Measurements from ENCODE around the gene PRXL2B.
"Not testable (repeated sequence)": the region's sequence is repeated elsewhere in the genome, so short reads cannot be mapped to it uniquely, and the experiment has no call there.

PRXL2B gene, protein sequence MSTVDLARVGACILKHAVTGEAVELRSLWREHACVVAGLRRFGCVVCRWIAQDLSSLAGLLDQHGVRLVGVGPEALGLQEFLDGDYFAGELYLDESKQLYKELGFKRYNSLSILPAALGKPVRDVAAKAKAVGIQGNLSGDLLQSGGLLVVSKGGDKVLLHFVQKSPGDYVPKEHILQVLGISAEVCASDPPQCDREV

DNA sequence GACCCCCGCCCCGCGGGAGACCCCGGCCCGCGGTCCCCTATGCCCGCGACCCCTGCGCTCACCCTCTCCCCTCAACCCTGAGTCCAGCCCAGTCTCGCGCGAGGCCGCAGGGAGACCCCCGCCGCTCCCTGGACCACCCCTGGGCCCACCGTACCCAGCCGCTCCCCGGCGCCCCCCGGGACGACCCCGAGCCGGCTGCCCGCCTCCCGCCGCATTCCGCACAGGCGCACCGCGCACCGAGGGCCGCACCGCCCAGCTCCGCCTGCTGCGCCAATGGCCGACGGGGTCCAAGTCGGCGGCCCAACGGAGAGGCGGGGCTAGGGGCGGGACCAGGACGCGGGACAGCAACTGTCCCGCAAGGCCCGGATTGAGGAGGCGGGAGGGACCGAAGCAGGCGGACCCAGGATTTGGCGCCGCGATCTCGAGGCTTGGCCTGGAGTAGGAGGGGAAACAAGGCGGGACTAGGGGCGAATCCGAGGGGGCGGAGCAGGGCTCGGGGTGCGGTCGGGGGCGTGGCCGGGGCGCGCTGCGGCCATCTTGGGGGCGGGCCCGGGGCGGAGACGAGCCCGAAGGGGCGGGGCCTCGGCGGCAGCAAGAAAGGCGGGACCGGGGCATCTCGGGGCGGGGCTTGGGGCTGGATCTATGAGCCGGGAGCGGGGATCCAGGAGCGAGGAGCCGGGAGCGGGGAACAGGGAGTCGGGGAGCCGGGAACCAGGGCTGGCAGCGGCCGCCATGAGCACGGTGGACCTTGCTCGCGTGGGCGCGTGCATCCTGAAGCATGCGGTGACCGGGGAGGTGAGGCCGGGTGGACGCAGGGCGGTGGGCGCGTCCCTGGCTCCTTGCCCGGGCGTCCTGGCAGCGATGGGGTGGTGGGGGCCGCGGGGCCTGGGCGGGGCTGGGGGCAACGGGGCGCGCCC lies at the start of gene PRXL2B:
TSS of gene PRXL2B (plus strand) at position 624 of the 917 bp plus-strand sequence. CDS start at position 733, 109 bp downstream.
- peak; percentile 99 for DNase-seq

DNA sequence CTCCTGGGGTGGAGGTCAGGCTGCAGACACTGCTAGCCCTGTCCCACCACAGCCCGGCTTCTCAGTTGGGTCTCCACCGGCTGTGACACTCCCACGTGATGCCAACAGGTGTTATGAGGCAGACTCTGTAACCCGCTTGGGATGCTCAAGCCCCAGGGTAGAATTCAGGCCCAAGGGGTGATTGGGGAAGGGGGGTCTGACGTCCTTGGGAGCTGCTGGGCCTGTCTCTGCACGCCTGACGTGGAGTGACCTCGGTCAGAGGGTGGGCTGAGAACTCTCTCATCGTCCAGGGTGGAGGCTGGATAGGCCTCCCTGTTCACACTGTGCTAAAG lies 48.8 kb upstream of the PRXL2B start:
- no peak for DNase-seq

DNA sequence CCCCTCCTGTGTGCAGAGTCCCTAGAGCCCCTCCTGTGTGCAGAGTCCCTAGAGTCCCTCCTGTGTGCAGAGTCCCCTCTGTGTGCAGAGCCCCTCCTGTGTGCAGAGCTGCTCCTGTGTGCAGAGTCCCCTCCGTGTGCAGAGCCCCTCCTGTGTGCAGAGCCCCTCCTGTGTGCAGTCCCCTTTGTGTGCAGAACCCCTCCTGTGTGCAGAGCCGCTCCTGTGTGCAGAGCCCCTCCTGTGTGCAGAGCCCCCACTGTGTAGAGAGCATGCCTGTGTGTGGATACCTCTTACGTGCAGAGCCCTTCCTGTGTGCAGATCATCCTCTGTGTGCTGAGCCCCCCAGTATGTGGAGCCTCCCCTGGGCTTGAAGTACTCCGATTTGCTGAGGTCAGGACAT lies 48.2 kb upstream of the PRXL2B start:
- DNase-seq, result no peak

DNA sequence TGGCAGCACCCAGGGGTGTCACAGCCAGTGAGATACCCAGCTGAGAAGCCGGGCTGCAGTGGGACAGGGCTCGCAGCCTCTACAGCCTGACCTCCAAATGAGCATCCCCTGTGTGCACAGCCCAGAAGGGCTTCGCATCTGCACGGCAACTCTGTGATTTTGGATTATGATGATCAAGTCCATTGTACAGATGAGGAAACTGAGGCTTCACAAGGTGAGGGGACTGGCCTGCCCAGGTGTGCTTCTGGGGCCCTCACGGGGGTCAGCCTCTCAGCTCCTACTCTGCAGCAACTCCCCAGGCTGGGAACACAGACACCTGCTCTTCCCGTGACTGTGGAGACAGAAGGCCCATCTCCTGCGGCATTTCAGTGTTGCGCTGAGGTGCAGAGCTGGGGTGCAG lies 47.7 kb upstream of the PRXL2B start:
- DNase-seq, result no peak

DNA sequence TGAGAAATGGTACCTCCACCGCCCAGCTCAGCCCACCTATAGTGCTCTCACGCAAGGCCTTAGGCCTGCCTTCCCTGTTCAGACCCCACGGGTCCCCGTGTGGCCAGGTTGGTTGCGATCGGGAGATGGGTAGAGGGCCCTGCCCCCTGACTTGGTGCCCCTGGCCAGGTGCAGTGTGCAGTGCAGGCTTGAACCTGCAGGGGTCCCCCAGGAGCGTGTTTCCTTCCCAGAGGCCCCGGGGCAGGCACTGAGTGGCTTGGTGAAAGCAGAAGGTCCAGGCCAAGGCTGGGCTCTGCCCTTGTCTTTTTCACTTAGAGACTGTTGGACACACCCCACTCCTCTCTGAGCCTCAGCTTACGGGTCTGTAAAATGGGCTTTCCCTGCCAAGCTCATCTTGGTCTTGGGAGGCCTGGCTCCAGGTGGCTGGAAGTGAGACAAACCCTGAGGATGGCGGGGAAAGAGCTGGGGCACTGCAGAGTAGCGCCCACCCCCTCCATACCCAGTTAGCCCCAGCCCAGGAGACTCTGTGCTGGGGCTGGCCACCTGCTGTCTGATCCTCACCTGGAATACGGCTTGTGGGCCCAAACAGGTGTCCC lies 47.2 kb upstream of the PRXL2B start:
- DNase-seq, result peak; percentile 70

DNA sequence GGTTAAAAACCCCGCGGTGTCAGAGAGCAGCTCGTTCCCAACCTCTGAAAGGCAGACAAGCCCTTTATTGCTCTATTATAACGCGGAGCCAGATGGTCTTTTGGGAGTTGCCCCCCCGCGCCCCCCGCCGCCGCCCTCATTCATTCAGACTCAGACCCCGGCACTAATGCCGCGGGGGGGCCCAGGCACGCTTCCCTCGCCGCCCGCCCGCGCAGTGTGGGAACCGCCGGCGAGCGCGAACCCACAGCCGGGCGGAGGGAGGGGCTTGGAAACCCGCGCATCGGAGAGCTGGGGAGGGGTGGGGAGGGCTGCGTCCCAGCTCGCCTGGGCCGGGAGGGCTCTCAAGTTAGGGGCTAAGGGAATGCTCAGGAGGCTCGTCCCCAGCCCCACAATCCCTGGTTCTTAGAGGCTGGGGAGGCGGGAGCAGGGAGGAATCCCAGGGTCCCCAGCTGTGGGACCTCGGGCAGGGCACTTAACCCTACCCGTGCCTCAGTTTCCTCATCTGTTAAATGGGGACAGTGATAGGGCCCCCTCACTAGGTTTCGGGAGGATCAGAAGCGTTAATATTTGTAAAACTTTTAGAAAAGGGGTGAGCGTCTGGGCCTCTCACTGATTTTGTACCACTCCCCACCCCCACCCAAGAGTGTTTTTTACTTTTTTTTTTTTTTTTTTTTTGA lies 45.6 kb upstream of the PRXL2B start:
- DNase-seq, result no peak

DNA sequence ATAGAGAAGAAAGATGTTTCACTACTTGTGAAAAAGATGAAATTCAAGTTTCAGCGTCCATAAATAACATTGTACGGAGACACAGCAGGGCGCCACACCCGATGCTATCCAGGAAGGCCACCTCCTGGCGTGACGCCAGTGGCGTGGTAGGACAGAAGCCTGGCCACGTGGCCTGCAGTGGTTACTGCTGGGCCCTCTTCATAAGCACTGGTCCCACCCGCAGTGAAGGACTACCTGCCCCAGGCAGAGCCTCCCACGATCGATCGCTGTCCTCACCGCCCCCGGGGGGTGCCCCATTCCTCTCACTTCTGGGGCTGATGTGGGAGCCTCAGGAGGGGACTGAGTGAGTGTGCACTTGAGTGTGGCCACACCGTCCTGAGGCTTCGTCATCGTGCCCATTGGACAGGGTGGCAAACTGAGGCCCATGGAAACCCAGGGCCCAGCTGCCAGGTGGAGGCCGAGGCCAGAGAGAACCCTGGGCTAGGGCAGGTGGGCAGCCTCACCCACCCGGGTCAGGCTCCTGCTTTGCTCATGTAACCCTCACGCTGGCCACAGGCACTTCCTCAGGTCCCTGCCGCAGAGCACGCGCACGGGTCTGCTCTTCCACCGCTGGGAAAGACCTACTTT lies 44.8 kb upstream of the PRXL2B start:
- DNase-seq, result no peak

DNA sequence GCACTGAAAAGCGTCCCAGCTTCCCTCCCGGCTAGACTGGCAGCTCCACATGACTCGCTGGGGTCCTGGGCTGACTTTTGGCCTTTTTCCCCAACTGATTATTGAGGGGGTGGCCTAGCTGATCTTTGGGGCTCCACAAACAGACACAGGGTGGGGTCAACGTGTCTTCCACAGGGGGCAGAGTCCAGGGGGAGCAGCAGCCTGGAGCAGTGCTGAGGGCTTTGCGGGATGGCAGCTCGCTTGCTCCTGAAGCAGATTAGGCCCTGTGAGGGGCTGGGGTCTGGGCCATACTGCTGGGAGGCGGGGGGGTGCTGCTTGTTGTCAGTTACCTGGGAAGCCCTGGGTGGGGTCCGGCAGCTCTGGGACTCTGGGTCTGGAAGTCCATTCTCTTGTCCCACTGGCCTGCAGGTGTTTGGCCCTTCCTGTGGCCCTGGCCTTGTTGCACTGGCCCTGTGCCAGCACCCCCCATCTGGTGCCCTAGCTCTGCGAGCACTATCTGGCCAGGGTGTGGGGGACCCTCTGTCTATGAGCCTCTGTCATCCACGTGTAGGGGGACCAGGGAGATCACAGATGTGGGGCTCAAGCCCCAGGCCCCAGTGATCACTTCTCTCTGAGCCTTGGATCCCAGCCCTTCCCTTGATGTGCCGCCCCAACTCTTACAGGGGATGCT lies 44.2 kb upstream of the PRXL2B start:
- no peak for DNase-seq

DNA sequence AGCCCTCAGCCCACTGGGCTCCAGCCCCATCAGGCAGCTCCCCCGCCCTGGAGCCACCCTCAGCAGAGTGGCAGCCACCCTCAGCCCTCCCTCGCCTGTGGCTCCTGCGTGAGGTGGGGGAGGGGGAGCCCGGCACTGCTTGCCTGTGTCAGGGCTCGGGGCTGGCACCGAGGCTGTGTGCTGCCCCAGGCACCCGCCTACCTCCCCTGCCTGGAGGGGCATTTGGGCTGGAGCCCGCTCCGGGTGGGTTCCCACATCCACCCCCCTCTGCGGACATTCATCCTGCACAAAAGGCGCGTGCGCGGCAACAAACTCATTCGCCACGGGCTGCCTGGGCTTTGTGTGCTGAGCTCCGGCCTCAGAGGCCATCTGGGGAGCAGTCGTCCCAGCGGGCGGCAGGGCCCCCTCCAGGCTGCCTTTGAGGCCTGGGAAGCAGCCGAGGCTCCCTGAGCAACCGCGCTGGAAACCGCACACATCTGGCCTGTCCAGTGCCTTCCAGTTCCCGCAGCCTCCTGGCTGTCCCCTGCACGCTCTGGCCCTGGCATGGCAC lies 43.0 kb upstream of the PRXL2B start:
- DNase-seq, result peak; percentile 71

DNA sequence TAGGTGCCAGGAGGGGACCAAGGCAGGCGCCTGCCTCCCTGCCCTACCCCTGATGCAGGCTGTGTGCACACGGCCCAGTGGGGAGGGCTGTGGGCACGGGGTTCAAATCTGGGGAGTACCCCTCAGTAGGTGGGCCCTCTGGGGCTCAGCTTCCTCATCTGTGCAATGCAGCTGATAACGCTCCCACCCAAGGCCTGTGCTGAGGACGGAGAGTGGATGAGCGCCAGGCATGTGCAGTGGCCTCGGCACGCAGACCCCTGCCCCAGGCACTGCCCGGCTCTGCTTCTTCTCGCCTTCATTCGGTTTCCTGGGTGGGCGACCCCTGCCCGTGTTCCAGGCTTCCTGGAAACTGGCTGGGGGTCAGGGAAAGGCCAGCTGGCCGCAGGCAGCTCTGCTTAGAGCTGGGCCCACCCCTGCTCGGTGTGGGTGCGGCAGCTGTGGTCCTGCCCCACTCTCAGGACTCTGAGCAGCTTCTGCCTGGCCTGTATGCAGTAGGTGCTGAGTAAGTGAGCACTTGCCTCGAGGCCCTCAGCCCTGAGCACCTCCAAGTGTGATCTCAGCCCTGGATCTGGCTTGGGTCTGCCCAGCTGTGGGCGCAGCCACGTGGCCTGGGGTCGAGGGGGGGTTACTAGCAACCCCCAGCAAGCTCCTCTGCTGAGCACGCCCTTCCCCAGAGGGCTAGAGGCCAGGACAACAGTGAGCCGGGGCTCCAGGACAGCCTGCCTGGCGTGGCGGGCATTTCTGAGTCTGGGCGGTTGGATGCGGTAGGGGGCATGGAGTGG lies 42.3 kb upstream of the PRXL2B start:
- no peak for DNase-seq

DNA sequence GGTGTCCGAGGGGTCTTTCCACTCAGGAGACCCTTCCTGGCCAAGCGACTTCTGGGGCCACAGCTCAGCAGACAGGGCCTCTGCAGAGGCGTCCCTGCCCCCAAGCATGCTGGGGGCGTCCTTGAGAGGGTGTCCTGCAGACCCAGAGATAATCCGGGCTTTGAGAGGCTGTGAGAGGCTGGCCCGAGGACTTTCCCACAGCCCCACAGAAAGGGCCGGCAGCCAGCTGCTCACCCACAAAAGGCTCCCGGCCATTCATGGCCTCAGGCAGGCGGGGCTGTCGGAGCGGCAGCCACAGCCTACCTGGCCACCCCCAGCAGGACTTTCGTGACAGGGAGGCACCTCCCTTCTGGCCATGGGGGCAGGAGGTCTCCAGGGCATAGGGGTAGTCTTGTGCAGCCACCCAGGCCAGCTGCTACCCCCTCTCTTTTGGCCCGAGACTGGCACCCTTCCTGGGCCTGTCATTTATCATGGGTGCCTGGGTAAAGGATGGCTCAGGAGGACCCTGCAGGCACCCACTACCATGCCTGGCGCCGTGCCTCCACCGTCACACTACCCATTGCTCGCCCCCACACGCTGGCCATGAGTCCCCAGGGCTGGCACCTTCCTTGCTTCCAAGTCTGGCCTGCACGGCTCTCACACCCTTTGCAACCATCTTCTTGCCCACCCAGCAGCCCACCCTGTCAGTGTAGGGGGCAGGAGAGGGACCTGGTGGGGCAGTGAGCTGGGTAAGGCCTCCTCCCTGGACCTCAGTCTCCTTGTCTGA lies 41.5 kb upstream of the PRXL2B start:
- DNase-seq, result no peak

DNA sequence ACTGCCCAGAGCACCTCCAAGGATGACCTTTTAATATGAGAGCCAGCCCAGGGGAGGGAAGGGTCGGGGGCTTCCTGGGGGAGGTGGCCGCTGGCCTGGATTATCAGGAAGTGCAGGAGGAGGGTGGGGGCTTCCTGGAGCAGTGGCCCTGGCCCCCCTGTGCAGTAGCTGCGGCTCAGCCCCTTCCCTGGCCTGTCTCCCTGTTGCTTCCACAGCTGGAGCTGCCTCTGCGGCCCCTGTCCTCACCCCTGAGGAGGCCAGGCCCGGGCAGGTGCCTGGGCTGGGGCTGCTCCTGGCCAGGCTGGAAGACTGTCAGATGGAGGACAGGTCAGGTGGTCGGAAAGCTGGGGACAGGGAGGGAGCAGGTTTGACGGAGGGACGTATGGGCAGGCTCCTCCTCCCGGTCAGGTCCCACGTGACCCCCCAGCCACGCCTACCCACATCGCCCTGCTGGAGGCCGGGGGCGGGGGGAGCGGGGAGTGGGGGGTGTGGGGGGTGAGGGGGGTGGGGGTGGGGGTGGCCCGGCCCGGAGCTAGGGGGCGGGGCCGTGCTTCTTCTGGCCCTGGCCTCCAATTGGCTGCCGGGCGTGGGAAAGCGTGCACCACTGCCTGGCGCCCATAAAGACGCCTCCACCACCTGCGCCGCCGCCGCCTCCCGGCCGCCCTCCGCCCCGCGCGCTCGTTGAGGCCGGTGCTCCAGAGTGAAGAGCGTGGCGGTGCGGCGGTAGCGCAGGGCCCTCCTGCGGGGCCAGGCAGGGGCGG lies 40.6 kb upstream of the PRXL2B start:
- DNase-seq, result peak; percentile 98

DNA sequence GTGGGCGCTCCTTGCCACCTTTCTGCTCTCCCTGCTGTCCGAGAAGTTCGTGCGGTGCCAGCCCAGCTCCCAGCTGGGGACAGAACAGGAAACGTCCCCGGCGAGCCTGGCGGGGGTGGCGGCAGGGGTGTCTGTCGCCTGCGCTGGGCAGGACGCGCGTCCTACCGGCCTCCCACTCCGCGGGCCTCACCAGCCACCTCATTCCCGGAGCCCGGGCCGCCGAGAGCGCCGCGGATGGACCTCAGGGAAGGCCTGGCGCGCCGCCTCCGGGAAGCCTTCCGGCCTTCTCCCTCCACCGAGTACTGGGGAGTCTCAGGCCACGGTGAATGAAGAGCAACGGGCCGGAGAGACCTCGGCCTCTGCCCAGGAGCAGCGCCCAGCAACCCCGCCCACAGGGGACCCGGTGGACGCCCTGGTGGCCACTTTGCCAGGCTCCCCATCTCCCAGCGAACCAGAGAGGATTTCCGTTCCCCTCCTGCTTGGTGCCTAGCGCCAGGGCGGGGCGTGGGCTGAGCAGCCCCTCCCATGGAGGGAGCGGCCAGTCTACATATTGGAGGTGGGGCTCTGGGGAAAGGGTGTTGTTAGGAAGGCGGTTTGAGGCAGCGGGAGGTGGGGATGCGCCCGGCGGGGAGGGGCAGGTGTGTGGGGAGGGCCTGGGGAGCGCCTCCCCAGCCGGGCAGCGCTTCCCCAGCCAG lies 39.9 kb upstream of the PRXL2B start:
- peak; percentile 94 for DNase-seq

DNA sequence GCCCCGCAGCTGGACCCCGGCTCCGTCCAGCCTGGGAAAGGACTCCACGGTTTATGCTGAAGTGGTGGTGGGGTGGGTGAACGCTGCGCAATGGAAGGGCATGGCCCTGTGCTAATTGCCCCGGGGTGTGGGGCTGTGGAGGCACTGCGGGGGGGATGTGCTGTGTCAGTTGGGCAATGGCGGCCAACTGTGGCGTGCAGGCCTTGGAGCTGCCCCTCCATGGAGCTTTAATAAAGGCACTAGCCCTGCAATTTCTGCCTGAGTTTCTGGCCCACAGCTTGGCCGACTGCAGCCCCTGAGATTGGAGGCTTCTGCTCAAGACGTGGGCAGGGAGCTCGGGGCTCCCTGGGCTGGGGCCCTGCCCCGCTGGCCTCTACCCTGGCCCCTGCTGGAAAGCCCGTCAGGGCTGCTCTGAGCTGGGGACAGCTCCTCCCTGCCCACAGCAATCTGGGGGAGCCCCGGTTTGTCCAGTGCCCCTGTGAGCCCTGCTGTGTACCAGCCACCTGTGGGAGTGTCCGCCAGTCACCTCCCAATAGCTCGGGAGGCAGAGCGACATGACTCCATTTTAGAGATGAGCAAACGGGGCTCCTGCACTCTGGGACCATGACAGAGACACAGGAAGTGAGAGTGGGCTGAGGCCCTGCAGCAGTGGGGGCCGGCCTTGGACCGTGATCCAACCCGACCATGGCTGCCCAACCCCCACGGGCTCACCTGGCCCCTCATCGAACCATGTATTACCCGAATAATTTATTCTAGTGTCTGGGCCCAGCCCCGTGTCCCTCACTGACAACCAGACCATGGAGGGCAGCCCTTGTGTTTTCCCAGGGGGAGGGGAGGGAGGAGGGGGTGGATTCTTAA lies 39.1 kb upstream of the PRXL2B start:
- no peak for DNase-seq

DNA sequence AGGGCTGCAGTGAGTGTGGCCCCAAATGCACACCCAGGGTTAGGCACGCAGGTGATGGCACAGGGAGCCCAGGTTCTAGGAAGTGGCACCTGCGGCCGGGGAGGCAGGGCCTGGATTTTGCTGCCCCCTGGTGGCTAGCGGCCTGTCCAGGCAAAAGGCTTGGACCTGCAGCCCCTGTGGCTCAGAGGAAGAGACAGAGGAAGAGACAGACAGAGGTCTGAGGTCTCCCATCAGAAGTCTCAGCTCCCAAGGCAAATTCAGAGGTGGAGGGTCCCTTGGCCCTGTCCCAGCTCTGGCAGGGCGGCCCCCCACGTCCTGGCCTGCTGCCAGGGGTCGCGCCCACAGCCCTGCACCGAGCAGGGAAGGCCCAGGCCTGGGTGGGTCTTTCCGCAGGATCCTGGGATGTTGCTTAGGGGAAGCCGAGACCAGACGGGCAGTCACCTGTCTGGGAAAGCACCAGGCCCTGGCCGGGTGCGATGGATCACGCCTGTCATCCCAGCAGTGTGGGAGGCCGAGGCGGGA lies 38.4 kb upstream of the PRXL2B start:
- DNase-seq, result peak; percentile 90

DNA sequence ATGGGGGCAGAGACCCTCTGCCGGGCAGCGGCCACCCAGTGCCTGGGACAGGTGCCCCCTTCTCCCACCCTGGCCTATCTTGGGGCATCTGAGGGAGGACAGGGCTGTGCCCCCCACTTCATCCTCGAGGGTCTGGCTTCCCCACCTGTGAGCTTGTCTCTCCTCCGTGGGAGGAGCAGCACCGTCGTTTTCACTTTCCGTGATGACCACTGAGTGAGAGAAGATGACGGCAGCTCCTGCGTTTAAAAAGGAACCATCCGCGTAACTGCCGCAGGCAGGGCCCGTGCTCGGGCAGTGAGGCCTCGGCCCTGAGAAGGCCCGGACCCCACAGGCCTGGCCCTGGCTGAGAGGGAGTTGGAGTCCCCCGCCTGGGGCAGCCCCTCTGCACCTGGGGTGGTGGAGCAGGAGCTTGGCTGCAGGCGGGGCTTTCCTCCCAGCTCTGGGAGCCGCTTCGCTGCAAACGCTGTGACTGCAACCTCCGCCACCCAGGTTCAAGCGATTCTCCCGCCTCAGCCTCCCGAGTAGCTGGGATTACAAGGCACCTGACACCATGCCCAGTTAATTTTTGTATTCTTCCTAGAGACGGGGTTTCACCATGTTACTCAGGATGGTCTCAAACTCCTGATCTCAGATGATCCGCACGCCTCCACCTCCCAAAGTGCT lies 37.1 kb upstream of the PRXL2B start:
- not testable (repeated sequence) for DNase-seq

DNA sequence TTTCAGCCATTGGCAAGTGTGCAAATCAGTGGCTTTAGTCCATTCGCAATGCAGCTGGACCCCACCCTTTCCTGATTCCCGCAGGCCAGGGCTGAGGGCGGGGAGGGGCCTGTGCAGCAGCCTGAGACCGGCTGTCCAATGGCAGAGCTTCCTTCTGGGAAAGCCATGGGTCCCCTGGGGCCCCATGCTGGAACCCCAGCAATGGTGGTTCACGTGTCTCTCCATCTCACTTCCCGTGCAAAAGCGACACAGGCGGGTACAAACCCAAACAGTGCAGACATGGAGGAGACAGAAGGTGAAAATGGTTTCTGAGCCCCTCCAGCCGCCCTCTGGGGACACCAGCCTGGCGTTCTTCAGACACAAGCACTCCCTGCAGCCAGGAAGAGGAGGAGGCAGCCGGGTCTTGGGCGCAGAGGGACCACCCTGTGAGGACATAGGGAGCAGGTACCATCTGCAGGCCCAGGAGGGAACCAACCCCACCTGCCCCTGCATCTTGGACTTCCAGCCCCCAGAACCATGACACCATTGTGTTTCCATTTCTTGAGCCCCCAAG lies 36.2 kb upstream of the PRXL2B start:
- DNase-seq, result not testable (repeated sequence)

All from islet precursor cell (in vitro differentiated cells).